Upper lobe of right lung (tissue), 1 donor: ENCODE results near the gene DMC1. TPM values are rescaled to one million over a fixed set of nuclear protein-coding genes. Genes with fewer than 3 reads are reported as not detected.
A peak's percentile ranks its signal among the peaks of the same experiment; 100 is the strongest.

Source experiments
- ATAC-seq: fragments of 200-7000 bp; cut with Tn5 transposase; one replicate; pipeline ENCODE4 v1.9.1; 2020; ENCODE audit warnings: mild to moderate bottlenecking, moderate library complexity
- DNase-seq: peaks from one replicate; pipeline ENCODE4 v3.0.0-alpha.2; 2020
- H3K27ac ChIP-seq: fragments of 200-600 bp; one replicate; pipeline ENCODE4 v1.8.0; 2022
- H3K27me3 ChIP-seq: fragments of 200-600 bp; one replicate; pipeline ENCODE4 v1.8.0; 2022; ENCODE audit warnings: mild to moderate bottlenecking
- H3K36me3 ChIP-seq: fragments of 200-600 bp; one replicate; pipeline ENCODE4 v1.8.0; 2022
- H3K4me1 ChIP-seq: fragments of 200-600 bp; one replicate; pipeline ENCODE4 v1.8.0; 2022
- H3K4me3 ChIP-seq: fragments of 200-600 bp; one replicate; pipeline ENCODE4 v1.8.0; 2022; ENCODE audit warnings: mild to moderate bottlenecking
- H3K9me3 ChIP-seq: fragments of 200-600 bp; one replicate; pipeline ENCODE4 v1.8.0; 2022
- intact Hi-C: fragments of 100-400 bp; cut with DNase I; formaldehyde crosslinking; loops from one replicate; pipeline ENCODE4 v1.11.0; 2022
- total RNA-seq: library from RNA; stranded (reverse); fragmentation: NEBNext Ultra II Directional; extraction: Animal tissue kit (Norgen Biotek cat#: 25700); gene quantifications from one replicate; pipeline ENCODE4 v1.2.1, GENCODE V29; 2021
- TF ChIP-seq, protein P1 (sequence below): fragments of 200-600 bp; IDR thresholded peaks from one replicate; pipeline ENCODE4 v1.8.0; 2022; ENCODE audit warnings: antibody characterized with exemption
- donor health status: DM: no; HTN: yes; CAD: no; lungs with severe emphysema.

Gene DMC1
- total RNA-seq, 1 donor from 2014 or later = not detected

DNA sequence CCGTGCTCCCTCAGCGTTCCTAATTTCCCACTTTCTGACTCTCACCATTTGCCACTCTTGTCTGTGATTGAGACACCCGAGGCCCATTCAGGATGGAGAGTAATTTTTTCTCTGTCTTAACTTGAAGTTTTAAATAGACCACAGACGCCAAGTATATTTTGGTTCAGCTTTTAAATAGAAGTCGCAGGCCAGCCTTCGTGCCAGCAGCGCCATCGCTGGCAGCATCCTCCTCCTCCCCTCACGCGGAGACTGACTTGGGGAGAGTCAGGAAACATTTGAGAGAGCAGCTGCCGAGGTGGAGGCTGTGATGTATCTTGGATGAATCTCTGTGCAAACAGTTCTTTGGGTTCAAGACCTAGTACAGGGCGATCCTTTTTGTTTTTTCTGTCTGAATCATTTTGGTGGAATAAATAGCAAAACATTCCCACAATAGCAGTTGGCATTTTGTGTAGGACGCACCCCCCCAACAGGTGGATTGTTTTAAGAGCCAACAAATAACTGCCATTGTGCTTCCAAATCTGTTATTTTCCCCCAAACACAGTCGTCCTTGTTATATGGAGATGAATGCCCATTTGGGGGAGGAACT is 889 bp upstream of the DMC1 start:
- H3K4me1 ChIP-seq = peaks cover 6% of the 10 kb centered on the region
- intact Hi-C loops = loop anchor here (5.0 kb wide), 1 partner anchor 519 kb away; no protein-coding TSS in a partner anchor
- peak overlapping the region; percentile 59 for H3K4me3 ChIP-seq
- no peak overlapping the region for H3K27ac ChIP-seq
- no peaks in the 10 kb centered on the region for H3K9me3 ChIP-seq
- TF ChIP-seq, protein P1, sequence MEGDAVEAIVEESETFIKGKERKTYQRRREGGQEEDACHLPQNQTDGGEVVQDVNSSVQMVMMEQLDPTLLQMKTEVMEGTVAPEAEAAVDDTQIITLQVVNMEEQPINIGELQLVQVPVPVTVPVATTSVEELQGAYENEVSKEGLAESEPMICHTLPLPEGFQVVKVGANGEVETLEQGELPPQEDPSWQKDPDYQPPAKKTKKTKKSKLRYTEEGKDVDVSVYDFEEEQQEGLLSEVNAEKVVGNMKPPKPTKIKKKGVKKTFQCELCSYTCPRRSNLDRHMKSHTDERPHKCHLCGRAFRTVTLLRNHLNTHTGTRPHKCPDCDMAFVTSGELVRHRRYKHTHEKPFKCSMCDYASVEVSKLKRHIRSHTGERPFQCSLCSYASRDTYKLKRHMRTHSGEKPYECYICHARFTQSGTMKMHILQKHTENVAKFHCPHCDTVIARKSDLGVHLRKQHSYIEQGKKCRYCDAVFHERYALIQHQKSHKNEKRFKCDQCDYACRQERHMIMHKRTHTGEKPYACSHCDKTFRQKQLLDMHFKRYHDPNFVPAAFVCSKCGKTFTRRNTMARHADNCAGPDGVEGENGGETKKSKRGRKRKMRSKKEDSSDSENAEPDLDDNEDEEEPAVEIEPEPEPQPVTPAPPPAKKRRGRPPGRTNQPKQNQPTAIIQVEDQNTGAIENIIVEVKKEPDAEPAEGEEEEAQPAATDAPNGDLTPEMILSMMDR = no peak
- no peaks in the 10 kb centered on the region for H3K36me3 ChIP-seq
- DNase-seq (no peak), ATAC-seq (no peak)
- H3K27me3 ChIP-seq = no peaks in the 10 kb centered on the region

DNA sequence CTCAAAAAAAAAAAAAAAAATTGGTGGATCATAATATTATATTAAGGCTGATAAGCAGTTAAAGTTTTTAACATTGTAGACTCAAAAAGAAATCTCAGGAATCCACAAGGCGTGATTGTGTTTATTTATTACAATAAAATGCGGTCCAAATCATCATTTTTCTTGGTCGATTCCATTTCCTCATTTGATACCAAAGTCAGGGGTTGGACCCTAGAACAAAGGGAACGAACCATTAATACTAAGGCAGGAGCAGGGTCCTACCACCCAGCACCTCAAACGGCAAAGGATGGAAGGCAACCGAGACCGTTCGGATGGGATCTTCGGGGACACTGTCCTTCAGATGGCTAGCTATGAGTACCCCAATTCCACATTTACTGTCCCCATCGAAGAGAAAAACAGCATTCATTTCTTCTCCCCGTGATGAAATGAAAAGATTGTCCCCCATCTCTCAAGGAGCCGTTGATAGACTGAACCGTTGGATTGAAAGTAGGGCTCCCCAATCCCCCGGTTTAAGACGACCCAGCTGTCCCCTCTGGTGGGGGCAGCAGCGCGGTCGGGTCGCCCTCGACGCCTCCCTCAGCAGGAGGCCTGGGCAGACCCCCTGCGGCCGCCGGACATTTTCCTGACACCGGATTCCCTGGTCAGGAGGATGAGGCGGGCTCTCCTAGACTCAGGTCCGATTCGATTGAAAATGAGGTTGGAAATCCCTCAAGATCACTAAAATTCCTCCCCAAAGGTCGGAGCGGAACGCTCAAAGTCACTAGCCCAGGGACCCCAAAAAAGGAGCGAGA is 607 bp downstream of the DMC1 start:
- peaks cover 6% of the 10 kb centered on the region for H3K4me1 ChIP-seq
- TF ChIP-seq, protein P1 = no peak
- H3K36me3 ChIP-seq = no peaks in the 10 kb centered on the region
- DNase-seq = no peak
- intact Hi-C loops = no loop called here
- H3K4me3 ChIP-seq = peak overlapping the region; percentile 59
- H3K9me3 ChIP-seq = no peaks in the 10 kb centered on the region
- H3K27me3 ChIP-seq = no peaks in the 10 kb centered on the region
- no peak overlapping the region for H3K27ac ChIP-seq
- no peak for ATAC-seq

DNA sequence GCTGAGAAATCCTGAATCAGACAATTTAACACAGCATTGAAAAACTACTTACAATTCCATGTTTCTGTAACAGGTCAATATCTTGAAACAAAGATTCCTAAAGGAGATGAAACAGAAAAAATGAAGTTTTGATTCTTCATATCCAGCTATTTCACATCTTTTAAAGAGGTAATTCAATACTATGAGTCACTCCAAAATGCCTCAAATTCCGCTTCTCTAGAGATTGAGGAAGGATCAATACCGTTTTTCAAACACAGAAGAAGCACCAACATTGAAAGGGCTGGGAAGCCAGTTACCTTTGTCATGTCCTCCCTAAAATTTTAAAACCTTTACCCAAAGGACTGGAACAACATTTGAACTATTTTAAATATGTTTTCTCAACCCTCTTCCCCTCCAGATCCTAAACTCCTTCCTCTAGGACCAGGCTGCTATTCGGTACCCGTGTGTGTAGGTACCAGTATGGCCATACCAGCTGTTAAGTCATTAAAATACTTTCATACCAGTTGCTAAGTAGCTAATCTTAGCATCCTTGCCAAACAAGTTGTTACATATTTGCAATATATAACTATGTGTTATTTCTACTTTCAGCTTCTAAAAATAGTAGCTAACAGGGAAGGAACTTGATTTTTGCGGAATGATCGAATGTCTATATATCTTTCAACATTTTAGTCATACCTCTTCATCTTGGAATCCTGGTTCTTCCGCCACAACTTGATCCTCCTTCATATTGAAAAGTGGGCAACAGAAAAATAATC is 2.3 kb downstream of the DMC1 start:
- TF ChIP-seq, protein P1 = no peak
- ATAC-seq (no peak), DNase-seq (no peak)
- H3K4me3 ChIP-seq = no peak overlapping the region
- H3K4me1 ChIP-seq = peaks cover 6% of the 10 kb centered on the region
- H3K27me3 ChIP-seq = no peaks in the 10 kb centered on the region
- intact Hi-C loops = no loop called here
- no peaks in the 10 kb centered on the region for H3K9me3 ChIP-seq
- no peaks in the 10 kb centered on the region for H3K36me3 ChIP-seq
- no peak overlapping the region for H3K27ac ChIP-seq

DNA sequence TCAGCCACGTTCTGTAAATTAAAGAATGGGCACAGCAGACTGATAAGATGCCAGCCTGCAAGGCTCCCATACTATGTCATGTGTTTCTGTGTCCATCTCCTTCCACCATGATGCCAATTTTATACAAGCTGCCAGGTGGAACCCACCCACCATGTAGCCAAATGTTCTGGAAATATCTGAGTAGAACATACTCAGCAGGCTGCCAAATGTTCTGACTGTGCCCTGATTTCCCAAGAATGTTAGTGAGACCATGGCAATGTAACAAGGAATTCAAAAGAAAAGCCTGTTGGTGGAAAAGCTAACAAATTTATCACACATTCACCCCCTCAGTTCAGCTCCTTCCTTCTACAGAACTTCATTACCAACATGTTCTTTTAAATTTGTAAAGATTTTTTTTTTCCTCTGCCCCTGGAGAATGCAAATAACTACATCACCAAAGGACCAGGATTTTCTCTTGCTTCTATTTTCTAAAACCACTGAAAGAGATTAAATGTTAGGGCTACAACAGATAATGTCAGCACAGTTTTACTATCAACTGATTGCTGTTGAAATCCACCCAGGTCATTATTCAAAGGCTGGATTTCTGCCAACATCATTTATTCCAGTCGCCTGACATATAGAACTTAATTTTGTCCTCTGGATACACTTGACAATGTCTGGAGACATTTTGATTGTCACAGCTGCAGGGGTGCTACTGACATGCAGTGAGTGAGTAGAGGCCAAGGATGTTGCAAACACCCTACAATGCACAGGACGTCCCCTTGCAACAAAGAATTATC is 3.1 kb downstream of the DMC1 start:
- TF ChIP-seq, protein P1 = no peak
- peaks cover 6% of the 10 kb centered on the region for H3K4me1 ChIP-seq
- no peaks in the 10 kb centered on the region for H3K27me3 ChIP-seq
- intact Hi-C loops = no loop called here
- H3K36me3 ChIP-seq = no peaks in the 10 kb centered on the region
- H3K27ac ChIP-seq = no peak overlapping the region
- H3K4me3 ChIP-seq = no peak overlapping the region
- DNase-seq (no peak), ATAC-seq (no peak)
- H3K9me3 ChIP-seq = no peaks in the 10 kb centered on the region

DNA sequence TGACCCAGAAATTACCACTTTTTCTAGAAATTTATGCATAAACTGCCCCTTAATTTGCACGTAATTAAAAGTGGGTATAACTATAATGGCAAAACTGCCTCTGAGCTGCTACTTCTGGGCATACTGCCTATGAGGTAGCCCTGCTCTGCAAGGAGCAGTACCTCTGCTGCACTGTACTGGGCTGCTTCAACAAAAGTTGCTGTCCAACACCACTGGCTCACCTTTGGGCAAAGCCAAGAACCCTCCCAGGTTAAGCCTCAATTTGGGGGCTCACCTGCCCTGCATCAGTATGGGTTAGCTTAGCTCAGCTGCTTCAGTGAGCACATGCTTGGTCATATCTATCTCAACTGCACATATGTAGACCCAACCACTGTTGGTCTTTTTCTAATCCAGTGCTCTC is 4.5 kb downstream of the DMC1 start:
- intact Hi-C loops = no loop called here
- TF ChIP-seq, protein P1 = no peak

More for the DNA sequence above, 4.5 kb downstream of the DMC1 start:
- H3K36me3 ChIP-seq = no peaks in the 10 kb centered on the region
- H3K9me3 ChIP-seq = no peaks in the 10 kb centered on the region
- no peak overlapping the region for H3K27ac ChIP-seq
- H3K4me3 ChIP-seq = no peak overlapping the region
- no peaks in the 10 kb centered on the region for H3K4me1 ChIP-seq
- H3K27me3 ChIP-seq = no peaks in the 10 kb centered on the region
- ATAC-seq (no peak), DNase-seq (no peak)
